A673 (cell line): ENCODE results near the gene ERI2. TPM values are rescaled to one million over a fixed set of nuclear protein-coding genes. Genes with fewer than 3 reads are reported as not detected.

Experiments
- BruUV-seq: library from RNA; stranded (reverse); fragments of 400-500 nt; replicated peaks from 2 replicates; lab custom pipeline; 2021; lab: Mats Ljungman, UMichigan
- CTCF ChIA-PET: fragments of 300-600 bp; sonication (Branson Sonifier 250); formaldehyde crosslinking; loops from one replicate; lab custom pipeline; 2022; ENCODE audit warnings: antibody characterized with exemption; lab: Charles Lee
- POLR2A ChIA-PET: fragments of 300-600 bp; sonication (Branson Sonifier 250); formaldehyde crosslinking; loops from one replicate; lab custom pipeline; 2022; ENCODE audit warnings: antibody characterized with exemption; ENCODE audit not compliant: low non-redundant PET; lab: Charles Lee
- DNase-seq: peaks from one replicate; pipeline ENCODE4 v3.0.0-alpha.2; 2015; ENCODE audit warnings: low spot score
- H3K27ac ChIP-seq: fragments of 200-600 bp; sonication (generic); 2 replicates; pipeline ENCODE4 v1.5.1; 2016; ENCODE audit warnings: mixed run types, low read depth, mild to moderate bottlenecking, mixed read lengths, antibody characterized with exemption, low read length; ENCODE audit not compliant: poor library complexity, severe bottlenecking
- H3K27me3 ChIP-seq: fragments of 200-600 bp; sonication (generic); replicated peaks from 2 replicates; pipeline ENCODE4 v1.6.1; 2017; ENCODE audit warnings: mixed run types, low read depth, mild to moderate bottlenecking, mixed read lengths, antibody characterized with exemption, low read length; ENCODE audit not compliant: insufficient read depth, poor library complexity
- H3K36me3 ChIP-seq: fragments of 200-600 bp; sonication (generic); 2 replicates; pipeline ENCODE4 v1.6.1; 2016; ENCODE audit warnings: mixed run types, mild to moderate bottlenecking, mixed read lengths, antibody characterized with exemption, low read length; ENCODE audit not compliant: insufficient read depth, poor library complexity, severe bottlenecking
- H3K4me1 ChIP-seq: fragments of 200-600 bp; sonication (generic); 2 replicates; pipeline ENCODE4 v1.6.1; 2017; ENCODE audit warnings: mixed run types, mild to moderate bottlenecking, mixed read lengths, antibody characterized with exemption, low read length; ENCODE audit not compliant: insufficient read depth, poor library complexity, severe bottlenecking
- H3K4me3 ChIP-seq: fragments of 200-600 bp; sonication (generic); 2 replicates; pipeline ENCODE4 v1.5.1; 2016; ENCODE audit warnings: low read depth, mixed run types, mild to moderate bottlenecking, mixed read lengths, low read length; ENCODE audit not compliant: poor library complexity, severe bottlenecking
- H3K9me3 ChIP-seq: fragments of 200-600 bp; sonication (generic); 2 replicates; pipeline ENCODE4 v1.6.1; 2016; ENCODE audit warnings: mixed run types, low read depth, mild to moderate bottlenecking, mixed read lengths, antibody characterized with exemption, low read length; ENCODE audit not compliant: poor library complexity, severe bottlenecking
- CTCF ChIP-seq: fragments of 300-800, 200-600 bp; sonication (generic); conservative IDR thresholded peaks from 2 replicates; pipeline ENCODE4 v1.5.1; 2017; ENCODE audit warnings: low read depth, mild to moderate bottlenecking, antibody characterized with exemption, low read length, moderate library complexity, mixed read lengths
- EZH2 ChIP-seq: fragments of 200-600 bp; sonication (generic); IDR thresholded peaks from 2 replicates; pipeline ENCODE4 v1.6.1; 2017; ENCODE audit warnings: borderline replicate concordance, low read depth, mild to moderate bottlenecking, mixed read lengths, antibody characterized with exemption, low read length; ENCODE audit not compliant: poor library complexity, severe bottlenecking
- intact Hi-C: fragments of 100-400 bp; cut with micrococcal nuclease; formaldehyde crosslinking; loops from one replicate; pipeline ENCODE4 v1.10.0; 2022; ENCODE audit not compliant: unreplicated experiment
- total RNA-seq: library from RNA; stranded (reverse); gene quantifications from 2 replicates; pipeline ENCODE4 v1.2.3, GENCODE V29; 2021

Gene ERI2
- total RNA-seq, 1 experiment from 2014 or later: 24.9 TPM

DNA sequence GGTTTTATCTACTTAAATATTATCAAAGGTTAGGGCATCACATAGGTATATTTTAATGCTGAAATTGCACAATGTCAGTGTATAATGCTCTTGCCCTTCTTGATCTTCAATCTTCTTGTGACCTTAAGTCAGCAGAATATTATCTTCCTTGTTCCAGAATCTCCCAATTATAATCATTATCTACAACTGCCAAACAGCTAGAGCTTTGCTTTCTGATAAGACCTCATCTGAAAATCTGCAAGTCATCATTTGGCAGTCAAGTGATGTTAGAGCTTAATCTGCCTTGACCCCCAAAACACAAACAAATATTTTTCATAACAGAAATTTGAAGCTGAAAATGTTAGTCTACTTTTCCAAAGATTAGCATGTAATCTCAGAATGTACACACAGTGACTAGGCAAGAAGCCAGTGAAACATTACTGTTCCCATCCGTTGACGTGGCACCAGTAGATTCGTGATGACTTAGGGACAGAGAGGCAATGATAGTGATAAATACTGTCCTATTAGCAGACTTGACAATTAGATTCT, 19.8 kb upstream of the ERI2 start:
- intact Hi-C loops: no loop called here
- DNase-seq: no peak
- Histone ChIP-seq H3K27ac (no peak overlapping the region), H3K4me3 (no peak overlapping the region), H3K9me3 (no peaks in the 10 kb centered on the region), H3K27me3 (no peaks in the 10 kb centered on the region), H3K36me3 (peaks cover 34% of the 10 kb centered on the region), H3K4me1 (no peaks in the 10 kb centered on the region)
- no TSS peak for BruUV-seq
- no peak for TF ChIP-seq EZH2
- no peak for TF ChIP-seq CTCF
- CTCF ChIA-PET: no interaction called here
- POLR2A ChIA-PET: no interaction called here

GRCh38 chr16:20822521-20823325, 16.5 kb upstream of the ERI2 start:
- ChIA-PET CTCF (no interaction called here), POLR2A (no interaction called here)
- no peaks in the 10 kb centered on the region for H3K9me3 ChIP-seq
- peaks cover 28% of the 10 kb centered on the region for H3K36me3 ChIP-seq
- no peak overlapping the region for H3K4me3 ChIP-seq
- DNase-seq: no peak
- intact Hi-C loops: no loop called here
- no peak for TF ChIP-seq CTCF
- no peak for TF ChIP-seq EZH2
- H3K4me1 ChIP-seq: no peaks in the 10 kb centered on the region
- no TSS peak for BruUV-seq
- H3K27me3 ChIP-seq: no peaks in the 10 kb centered on the region
- no peak overlapping the region for H3K27ac ChIP-seq

GRCh38 chr16:20821682-20822081, 15.4 kb upstream of the ERI2 start:
- Histone ChIP-seq H3K27ac (no peak overlapping the region), H3K4me3 (no peak overlapping the region), H3K9me3 (no peaks in the 10 kb centered on the region), H3K4me1 (no peaks in the 10 kb centered on the region), H3K36me3 (peaks cover 27% of the 10 kb centered on the region), H3K27me3 (no peaks in the 10 kb centered on the region)
- no peak for TF ChIP-seq CTCF
- TF ChIP-seq EZH2: no peak
- DNase-seq: no peak
- intact Hi-C loops: no loop called here
- no TSS peak for BruUV-seq
- ChIA-PET CTCF (no interaction called here), POLR2A (no interaction called here)
